AG08395 (cell line): ENCODE results near the gene PVALB.

Experiments used
- DNase-seq: peaks from one replicate; pipeline ENCODE4 v3.0.0; 2012; ENCODE audit warnings: mixed read lengths, low spot score

The PVALB gene

GRCh38 chr22:36772451-36772850 is 44.4 kb downstream of the PVALB start:
- DNase-seq: no peak

DNA sequence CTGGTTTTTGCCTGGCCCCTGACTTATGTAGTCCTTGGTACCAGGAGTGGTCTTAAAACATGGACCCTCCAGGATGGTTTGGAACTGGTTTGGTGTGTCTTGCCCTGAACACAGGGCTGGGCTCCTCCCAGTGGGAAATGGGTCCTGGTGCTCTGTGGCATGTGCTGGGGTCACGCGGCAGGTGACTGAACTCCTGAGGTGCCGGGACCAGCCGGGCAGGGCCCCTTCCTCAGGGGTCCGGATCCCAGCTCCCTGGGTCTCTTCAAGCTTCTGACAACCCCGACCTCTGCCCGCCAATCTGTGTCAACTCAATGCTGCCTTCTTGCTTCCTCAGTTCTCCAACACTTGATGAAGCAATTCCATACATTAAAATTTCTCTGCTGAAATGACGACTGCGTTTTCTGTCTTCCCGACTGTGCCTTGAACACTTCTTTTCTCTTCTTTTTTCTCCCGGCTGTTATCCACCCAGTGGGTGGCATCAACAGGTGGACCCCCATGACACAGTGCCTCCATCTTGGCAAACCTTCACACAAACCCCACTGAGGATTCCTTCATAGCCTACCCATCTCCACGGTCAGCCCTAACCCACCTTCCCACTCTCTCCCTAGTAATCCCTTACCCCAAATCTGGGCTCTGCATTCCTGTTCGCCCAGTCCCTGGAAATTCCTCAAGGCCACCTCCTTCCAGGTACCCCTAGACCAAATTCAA is 45.3 kb downstream of the PVALB start:
- no peak for DNase-seq

- no peak for DNase-seq
Measured at GRCh38 chr22:36770513-36771231, 46.2 kb downstream of the PVALB start.

GRCh38 chr22:36769541-36770512 is 47.0 kb downstream of the PVALB start:
- no peak for DNase-seq

DNA sequence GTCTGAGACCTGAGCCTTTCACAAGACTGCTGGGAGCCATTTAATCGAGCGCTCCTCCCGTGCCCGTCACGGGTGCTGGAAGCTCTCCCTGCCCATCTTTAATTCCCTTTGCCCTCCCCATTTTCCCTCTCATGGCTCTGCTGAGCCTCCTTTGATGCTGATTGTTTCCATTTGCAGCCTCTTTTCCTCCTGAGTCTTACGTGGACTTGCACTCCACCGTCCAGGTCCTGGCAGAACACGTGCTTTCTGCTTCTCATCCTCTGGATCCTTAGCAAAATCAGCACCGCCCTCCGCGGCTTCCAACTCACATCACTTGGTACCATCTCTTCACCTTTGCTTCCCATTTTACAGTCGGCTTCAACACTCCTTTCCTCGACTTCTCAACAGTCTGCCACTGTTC is 48.2 kb downstream of the PVALB start:
- DNase-seq: no peak

DNA sequence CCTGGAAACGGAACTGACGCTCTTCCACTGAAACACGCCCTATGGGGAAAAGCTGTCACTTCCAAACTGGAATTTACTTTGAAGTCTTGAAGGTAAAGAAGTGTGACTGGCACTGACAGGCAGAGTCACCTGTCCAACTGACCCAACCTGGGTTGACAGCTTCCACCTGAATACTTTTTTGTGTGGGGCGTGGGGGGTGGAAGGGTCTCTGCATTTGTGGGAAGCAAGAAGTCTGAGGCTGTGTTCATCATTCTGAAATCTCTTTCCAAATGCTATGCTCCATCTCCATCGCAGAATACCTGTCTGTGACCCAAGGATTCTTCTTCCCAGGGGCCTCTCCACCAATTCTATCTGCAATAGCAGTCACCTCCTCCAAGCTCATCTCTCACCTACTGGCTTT is 48.7 kb downstream of the PVALB start:
- no peak for DNase-seq

DNA sequence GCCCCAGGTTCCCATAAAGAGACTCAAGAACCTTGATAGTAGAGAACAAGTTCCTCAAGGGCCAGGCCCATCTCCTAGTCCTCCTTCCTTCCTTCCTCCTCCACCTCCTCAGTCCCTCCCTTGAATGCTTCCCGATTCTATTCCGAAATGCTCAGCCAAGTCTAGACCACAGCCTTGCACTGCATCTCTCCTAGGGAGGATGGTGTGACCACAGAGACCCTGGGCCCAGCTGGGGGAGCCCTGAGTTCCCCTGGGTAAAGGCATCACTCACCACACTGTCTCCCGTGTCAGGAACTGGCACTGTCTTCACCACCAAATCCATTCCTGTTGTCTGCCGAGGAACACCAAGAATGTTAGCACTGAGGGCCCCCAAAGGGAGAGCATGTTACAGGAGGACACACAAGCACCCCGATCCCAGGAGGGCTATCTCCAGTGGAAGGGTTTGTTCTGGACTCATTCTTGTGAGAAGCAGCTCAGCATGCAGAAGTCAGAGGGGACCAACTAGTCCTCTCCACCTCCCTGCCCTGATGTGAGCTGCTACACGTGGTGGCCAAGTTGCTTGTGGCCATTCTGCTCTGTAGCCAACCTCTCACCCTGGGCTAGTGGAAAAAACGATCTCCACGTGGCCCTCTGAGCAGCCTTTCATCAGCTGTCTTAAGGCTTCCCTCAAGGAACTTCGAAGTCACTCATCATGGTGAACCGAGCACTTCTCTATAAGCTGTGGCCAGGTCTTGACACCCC is 49.6 kb downstream of the PVALB start:
- DNase-seq: no peak

DNA sequence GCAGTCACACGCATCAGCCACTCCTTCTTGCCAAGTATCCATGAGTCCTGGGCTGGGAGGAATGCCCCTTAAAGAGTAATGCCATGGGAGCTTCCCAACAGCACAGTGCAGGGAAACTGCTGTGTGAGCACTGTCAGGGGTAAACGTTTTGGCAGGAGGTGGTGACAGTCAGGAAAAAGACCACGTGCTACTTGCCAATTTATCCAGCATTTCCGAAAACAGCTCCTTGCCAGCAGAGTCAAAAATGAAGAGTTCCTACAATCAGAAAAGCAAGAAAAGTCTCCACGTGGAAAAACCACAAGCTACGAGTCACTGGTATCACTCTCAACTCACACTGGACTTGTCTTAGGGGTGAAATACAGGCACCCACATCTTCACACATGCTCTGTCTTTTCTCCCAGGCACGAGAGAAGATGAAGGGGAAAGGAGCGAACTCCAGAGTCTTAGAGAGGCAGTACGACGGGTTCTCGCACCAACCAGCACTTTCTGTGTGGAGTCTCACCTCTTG is 50.8 kb downstream of the PVALB start:
- DNase-seq: peak; percentile 54

DNA sequence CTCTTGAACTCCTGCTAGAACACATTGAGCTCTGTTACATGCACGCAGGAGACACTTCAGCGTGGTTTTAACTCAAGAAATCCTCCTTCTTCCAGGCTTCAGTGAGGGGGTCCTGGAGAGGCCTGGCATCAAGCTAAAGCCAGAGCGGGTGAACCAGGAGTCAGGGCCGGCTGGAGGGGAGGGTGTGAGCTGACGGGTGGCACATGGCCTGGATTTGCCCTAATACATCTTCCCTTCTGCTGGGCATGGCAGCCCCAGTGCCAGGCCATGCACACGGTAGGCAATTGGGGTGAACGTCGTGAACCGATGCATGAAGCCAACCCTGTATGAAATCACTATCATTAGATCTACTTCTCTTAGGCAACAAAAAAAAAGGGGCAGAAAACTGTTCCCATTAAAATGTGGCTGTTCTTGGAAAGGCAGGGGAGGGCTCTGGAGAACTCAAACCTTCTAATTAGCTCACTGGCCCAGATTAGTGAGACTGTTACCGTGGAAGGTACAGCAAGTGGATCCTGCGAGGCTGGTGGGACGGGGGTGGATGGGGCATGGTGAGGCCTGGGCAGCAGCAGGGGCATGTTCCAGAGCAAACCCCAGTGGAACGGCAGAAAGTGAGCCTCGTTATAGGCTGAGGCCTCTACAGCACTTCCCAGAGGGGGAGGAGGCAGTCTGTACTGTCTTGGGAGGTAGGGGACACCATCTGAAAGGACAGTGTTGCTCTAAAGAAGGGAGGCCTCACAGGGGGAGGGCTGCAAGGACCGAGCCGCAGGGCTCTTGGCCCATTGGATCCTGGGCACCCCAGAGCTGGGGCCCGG is 51.5 kb downstream of the PVALB start:
- no peak for DNase-seq

DNA sequence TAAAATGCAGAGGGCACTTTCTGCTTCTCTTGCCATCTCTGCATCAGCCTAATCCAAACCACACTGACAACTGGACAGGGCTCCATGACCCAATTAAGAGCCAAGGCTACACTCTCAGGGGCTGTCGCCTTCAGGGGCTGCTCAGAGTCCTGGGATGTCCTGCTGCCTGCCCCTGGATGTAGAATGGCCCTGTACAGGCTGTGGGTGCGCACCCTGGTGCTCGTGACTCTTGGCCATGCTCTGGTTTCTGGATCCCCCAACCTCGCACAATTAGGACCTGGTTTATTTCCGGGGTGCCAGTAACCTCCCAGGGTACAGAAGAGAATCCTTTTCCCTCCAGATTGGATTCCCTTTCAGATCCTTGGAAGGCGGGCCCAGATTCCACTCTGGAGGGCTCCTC is 52.2 kb downstream of the PVALB start:
- DNase-seq: no peak

- DNase-seq: no peak
Measured at GRCh38 chr22:36764060-36764459, 52.8 kb downstream of the PVALB start.

DNA sequence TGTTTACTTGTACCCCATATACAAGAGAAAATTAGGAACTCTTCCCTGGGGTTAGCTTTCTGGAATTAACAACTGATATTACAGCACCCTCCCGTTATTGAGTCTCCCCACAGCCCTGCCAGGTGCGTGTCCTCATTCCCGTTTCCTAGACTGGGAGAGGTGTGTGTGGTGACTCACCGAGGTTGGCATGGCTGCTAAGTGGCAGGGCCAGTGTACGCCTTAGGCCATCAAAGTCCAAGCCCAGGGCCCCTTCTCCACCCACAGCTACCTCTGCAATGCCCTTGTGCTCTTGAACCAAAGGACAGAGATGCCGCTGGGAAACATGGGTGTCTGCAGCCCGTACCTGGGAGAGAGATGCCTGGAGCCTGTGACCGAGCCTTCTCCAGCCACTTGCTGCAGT is 53.3 kb downstream of the PVALB start:
- no peak for DNase-seq

DNA sequence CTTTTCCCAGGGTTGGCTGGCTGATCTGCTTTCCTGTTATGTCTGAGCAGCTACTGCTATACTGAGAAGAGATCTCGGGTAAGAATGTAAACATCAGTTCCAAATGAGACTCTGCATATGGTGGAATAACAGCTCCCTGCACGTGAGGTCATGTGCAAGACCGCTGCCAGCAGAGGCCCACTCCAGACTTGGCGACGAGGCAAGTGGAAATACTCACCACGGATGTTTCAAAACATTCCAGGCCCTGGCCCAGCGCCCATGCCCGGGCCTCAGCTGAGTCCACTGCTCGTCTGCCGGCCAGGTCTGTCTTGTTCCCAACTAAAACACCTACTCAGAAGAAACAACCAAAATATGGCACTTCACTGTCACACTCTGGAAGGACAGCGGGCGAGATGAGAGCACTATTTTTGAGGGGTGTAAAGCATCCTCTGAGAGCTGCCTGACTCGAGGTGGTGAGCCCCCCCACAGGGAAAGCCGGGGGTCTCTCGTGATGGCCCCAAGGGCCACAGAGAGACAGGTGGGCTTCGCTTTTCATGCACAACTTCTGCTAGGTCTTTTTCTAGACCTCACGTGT is 54.1 kb downstream of the PVALB start:
- DNase-seq: peak; percentile 71

GRCh38 chr22:36761553-36762240 is 55.1 kb downstream of the PVALB start:
- no peak for DNase-seq

DNA sequence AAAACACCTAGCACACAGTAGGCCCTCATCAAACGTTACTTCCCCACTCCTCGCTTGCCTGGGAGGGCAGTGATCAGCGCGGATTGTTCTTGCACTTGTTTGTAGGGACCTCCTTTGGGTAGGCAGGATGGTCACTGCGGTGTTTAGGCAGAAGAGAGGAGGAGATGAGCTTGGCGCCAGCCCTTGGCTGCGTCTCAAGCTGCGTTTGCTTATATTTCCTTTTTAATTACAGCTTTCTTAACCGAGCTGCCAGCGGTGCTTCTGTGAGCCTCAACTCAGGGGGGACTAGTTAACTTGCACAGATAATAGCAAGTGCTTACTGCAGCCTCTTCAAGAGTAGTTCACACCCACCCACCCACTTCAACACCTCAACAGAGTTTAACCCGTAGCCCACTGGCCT is 56.0 kb downstream of the PVALB start:
- DNase-seq: no peak

DNA sequence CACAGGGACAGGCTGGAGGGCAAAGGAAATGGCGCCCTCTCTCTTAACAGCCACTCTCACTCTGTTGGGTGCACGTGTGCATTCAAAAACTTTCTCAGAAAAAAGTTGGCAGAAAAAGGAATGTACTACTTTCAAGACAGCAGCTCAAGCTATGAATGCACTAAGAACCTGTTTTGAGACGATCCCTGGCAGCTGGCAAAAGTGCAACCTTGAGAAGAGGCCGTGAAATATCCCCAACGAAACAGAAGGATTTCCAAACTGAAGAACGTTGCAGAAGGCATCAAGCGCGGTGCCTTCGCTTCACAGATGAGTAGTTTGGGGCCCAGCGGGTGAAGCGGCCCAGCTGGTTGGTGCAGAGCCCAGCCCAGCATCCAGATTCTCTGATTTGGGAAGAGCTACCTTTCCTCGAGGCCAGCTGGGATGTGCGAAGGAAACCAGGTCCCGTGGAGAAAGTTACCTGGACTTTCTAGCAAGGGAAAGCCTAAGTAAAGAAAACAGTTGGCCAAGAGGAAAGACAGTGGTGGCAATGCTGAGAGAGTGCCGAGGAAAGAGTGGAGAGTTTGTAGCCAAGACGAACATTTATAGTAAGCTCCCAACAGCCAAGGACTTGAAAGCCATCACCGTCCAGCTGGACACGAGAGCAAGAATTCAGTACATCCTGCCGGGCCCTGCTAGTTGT is 57.2 kb downstream of the PVALB start:
- no peak for DNase-seq

- no peak for DNase-seq
Measured at GRCh38 chr22:36758792-36759271, 58.0 kb downstream of the PVALB start.

- DNase-seq: peak; percentile 74
Measured at GRCh38 chr22:36757668-36758211, 59.1 kb downstream of the PVALB start.
